Gastroesophageal sphincter (tissue), 4 donors: ENCODE results near the gene RAB19. TPM values are rescaled to one million over a fixed set of nuclear protein-coding genes. Genes with fewer than 3 reads are reported as not detected.

Experiments
- ATAC-seq: fragments of 150-250 bp; one replicate; pipeline ENCODE4 v1.9.1; 2016; ENCODE audit warnings: mild to moderate bottlenecking, moderate library complexity
- H3K27ac ChIP-seq, 4 donors: fragments of 200-600 bp; sonication (generic) in 3 of 4; 1 replicate in 3 of 4; 2 replicates in 1 of 4; pipeline ENCODE4 v1.5.1; 2016 to 2019
- H3K27me3 ChIP-seq: fragments of 200-600 bp; sonication (generic); one replicate; pipeline ENCODE4 v1.5.1; 2019
- H3K36me3 ChIP-seq, 2 donors: fragments of 200-600 bp; sonication (generic); one replicate each; pipeline ENCODE4 v1.5.1; 2019; ENCODE audit warnings: control low read depth in 1 of 2
- H3K4me1 ChIP-seq, 3 donors: fragments of 200-600 bp; sonication (generic); 1 replicate in 2 of 3; 2 replicates in 1 of 3; pipeline ENCODE4 v1.5.1; 2016 to 2019; ENCODE audit warnings: control low read depth in 2 of 3
- H3K4me3 ChIP-seq, 2 donors: fragments of 200-600 bp; sonication (generic); one replicate each; pipeline ENCODE4 v1.5.1; 2019; ENCODE audit warnings: mild to moderate bottlenecking in 1 of 2, moderate library complexity in 1 of 2
- H3K9me3 ChIP-seq, 3 donors: fragments of 200-600 bp; sonication (generic); one replicate each; pipeline ENCODE4 v1.5.1; 2017 to 2019; ENCODE audit warnings: control low read depth in 2 of 3
- EP300 ChIP-seq: sonication (generic); formaldehyde crosslinking; IDR thresholded peaks from one replicate; pipeline ENCODE4 v1.6.1; 2017; ENCODE audit warnings: antibody characterized with exemption, mild to moderate bottlenecking
- POLR2A ChIP-seq, 2 donors: fragments of 450-650 bp; IDR thresholded peaks; one replicate each; pipeline ENCODE4 v1.6.1; 2017; ENCODE audit warnings: antibody characterized with exemption in 2 of 2, mild to moderate bottlenecking in 2 of 2, moderate library complexity in 1 of 2
- POLR2AphosphoS5 ChIP-seq: sonication (generic); formaldehyde crosslinking; IDR thresholded peaks from one replicate; pipeline ENCODE4 v1.6.1; 2017; ENCODE audit warnings: antibody characterized with exemption
- WGBS, 2 donors: methylation state at CpG; one replicate each; pipeline ENCODE4 v1.1.5; 2018; ENCODE audit warnings: low coverage in 1 of 2; 5-methylcytosine and 5-hydroxymethylcytosine counted together
- total RNA-seq, 4 donors: library from RNA; depleted of rRNA; stranded (reverse); fragments of >200 nt; gene quantifications; one replicate each; pipeline ENCODE4 v1.1.0, GENCODE V29; 2016
- TF ChIP-seq, protein P1 (sequence below), 4 experiments: fragments of 200-600 bp in 2 of 4; fragments of 450-650 bp in 2 of 4; sonication (generic) in 1 of 4; IDR thresholded peaks; one replicate each; pipeline ENCODE4 v1.5.1; 2017 to 2019; ENCODE audit warnings: antibody characterized with exemption in 4 of 4, mild to moderate bottlenecking in 2 of 4, moderate library complexity in 2 of 4

The RAB19 gene
- total RNA-seq, 4 donors from 2014 or later: not detected

DNA sequence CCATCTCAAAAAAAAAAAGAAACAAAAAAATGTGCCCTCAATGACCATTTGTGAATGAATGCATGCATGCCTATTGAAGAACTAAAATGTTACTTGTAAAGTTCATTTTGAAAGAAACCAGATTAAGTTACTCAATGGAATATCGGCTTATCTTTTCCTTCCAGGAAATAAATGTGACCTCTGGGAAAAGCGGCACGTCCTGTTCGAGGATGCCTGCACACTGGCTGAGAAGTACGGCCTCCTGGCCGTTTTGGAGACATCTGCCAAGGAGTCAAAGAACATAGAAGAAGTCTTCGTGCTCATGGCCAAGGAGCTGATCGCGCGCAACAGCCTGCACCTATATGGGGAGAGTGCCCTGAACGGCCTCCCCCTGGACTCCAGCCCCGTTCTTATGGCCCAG lies 21.9 kb downstream of the RAB19 start:
- Histone ChIP-seq H3K27ac (no peak overlapping the region), H3K4me3 (no peak overlapping the region), H3K36me3 (no peaks in the 10 kb centered on the region), H3K27me3 (no peaks in the 10 kb centered on the region), H3K9me3 (no peaks in the 10 kb centered on the region), H3K4me1 (no peaks in the 10 kb centered on the region)
- WGBS, 2 donors: 63 to 98% methylated on average over 3 to 7 of the region's 12 CpGs
- TF ChIP-seq POLR2AphosphoS5 (no peak), EP300 (no peak), POLR2A (IDR thresholded peaks at IDR 0.05) (no peak)
- TF ChIP-seq, protein P1, sequence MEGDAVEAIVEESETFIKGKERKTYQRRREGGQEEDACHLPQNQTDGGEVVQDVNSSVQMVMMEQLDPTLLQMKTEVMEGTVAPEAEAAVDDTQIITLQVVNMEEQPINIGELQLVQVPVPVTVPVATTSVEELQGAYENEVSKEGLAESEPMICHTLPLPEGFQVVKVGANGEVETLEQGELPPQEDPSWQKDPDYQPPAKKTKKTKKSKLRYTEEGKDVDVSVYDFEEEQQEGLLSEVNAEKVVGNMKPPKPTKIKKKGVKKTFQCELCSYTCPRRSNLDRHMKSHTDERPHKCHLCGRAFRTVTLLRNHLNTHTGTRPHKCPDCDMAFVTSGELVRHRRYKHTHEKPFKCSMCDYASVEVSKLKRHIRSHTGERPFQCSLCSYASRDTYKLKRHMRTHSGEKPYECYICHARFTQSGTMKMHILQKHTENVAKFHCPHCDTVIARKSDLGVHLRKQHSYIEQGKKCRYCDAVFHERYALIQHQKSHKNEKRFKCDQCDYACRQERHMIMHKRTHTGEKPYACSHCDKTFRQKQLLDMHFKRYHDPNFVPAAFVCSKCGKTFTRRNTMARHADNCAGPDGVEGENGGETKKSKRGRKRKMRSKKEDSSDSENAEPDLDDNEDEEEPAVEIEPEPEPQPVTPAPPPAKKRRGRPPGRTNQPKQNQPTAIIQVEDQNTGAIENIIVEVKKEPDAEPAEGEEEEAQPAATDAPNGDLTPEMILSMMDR (IDR thresholded peaks at IDR 0.05): no peak
- no peak for ATAC-seq

DNA sequence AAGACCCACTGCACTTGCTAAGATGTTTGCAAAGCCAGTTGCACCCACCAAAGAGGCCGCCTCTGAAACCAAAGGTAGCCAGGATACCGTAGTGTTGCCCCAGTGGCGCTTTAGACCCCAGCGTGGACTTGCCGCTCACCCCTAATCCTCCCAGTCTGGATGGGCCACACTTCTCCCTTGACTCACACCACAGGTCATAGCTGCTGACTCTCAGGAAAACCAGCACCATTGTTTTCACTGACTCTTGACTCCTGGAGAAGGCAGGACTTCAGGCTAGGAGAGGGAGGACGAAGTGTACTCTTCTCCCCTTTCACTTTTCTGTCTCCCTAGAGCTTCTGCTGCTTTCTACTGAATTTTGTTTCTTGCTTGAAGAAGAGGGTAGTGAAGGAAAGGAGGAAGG lies 22.3 kb downstream of the RAB19 start:
- Histone ChIP-seq H3K9me3 (no peaks in the 10 kb centered on the region), H3K4me1 (no peaks in the 10 kb centered on the region), H3K27ac (no peak overlapping the region), H3K27me3 (no peaks in the 10 kb centered on the region), H3K4me3 (no peak overlapping the region), H3K36me3 (no peaks in the 10 kb centered on the region)
- 57% methylated on average over 3 of the region's 6 CpGs; no CpG with 5 or more reads in 1 of the 2 donors for WGBS, 2 donors
- TF ChIP-seq POLR2A (IDR thresholded peaks at IDR 0.05) (no peak), POLR2AphosphoS5 (no peak), EP300 (no peak)
- TF ChIP-seq, protein P1 (IDR thresholded peaks at IDR 0.05): no peak
- no peak for ATAC-seq

DNA sequence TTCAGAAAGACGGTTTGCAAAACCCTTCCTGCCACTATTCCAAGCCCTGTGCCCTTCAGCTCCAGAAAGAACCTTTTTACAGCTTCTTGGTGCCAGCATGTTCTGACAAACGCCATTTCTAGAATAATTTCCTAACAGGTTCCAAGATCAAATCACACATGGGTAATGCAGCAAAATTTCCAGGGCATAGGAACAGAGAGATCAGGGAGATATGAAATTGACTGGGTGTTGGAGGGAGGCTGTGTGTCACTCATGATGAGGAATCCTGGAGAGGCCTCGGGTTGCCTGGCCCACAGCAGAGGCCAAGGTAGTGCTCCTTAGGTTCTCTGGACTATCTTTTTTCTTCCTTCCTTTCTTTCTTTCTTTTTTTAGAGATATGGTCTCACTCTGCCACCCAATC lies 29.5 kb downstream of the RAB19 start:
- no peaks in the 10 kb centered on the region for H3K9me3 ChIP-seq
- TF ChIP-seq EP300: no peak
- no peak for TF ChIP-seq POLR2AphosphoS5
- TF ChIP-seq, protein P1 (IDR thresholded peaks at IDR 0.05): no peak
- no peak for TF ChIP-seq POLR2A (IDR thresholded peaks at IDR 0.05)
- H3K27ac ChIP-seq: no peak overlapping the region
- ATAC-seq: no peak
- no peaks in the 10 kb centered on the region for H3K36me3 ChIP-seq
- H3K4me3 ChIP-seq: no peak overlapping the region
- H3K4me1 ChIP-seq: no peaks in the 10 kb centered on the region
- no peaks in the 10 kb centered on the region for H3K27me3 ChIP-seq
- WGBS, 2 donors: 56% methylated on average over 3 of the region's 3 CpGs; no CpG with 5 or more reads in 1 of the 2 donors

DNA sequence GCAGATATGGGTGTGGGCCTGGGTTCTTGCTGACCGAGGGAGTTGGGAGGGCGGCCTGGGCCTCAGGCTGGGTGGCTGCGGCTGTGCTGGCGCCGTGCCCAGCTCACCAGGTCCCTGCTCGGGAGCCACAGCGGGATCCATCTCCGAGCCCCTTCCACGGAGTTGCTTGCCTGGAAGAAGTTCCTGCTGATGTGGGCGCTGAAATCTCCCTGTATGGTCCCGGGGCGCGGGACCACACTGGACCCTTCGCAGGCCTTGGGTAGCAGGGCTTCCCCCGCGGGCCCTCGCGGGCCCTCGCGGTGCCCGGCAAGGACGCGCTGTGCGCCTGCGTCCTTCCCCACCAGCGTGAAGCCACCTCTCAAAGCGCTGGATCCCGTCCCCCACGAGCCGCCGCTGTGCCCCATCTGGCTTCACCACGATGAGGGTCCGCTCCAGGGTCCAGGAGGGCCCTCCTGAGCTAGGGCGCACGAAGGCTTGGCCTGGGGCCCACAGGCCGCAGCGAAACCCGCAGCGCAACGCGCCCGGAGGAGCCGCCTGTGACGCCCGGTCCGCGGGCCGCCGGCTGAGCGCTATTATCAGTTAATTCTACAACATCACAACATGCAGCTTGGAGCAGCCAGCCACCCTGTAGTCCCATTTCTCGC lies 31.5 kb downstream of the RAB19 start:
- H3K4me3 ChIP-seq: peak overlapping the region in 1 of 2 donors; percentile 36
- no peak overlapping the region for H3K27ac ChIP-seq
- ATAC-seq: no peak
- H3K9me3 ChIP-seq: no peaks in the 10 kb centered on the region
- no peaks in the 10 kb centered on the region for H3K27me3 ChIP-seq
- H3K36me3 ChIP-seq: no peaks in the 10 kb centered on the region
- 50% methylated on average over 19 of the region's 51 CpGs; no CpG with 5 or more reads in 1 of the 2 donors for WGBS, 2 donors
- no peaks in the 10 kb centered on the region for H3K4me1 ChIP-seq
- TF ChIP-seq, protein P1 (IDR thresholded peaks at IDR 0.05): no peak
- TF ChIP-seq POLR2AphosphoS5: no peak
- TF ChIP-seq EP300: no peak
- no peak for TF ChIP-seq POLR2A (IDR thresholded peaks at IDR 0.05)

DNA sequence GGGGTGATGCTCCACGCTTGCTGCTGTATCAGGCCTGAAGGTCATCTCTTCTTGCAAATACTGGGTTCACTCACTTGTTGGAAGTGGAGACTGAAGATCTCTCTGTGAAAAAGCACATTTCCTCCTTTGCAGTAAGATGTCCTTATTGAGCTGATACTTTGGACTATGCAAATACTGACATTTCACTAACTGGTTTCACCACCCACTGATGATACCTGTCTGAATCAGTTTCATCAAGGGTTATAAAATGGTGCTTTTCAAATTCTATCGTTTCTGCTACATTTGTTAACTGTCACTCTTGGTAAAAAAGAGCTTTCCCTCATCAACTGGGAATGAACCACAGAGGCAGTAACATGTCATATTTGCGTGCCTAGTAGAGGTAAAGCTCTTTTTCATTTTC lies 35.5 kb downstream of the RAB19 start:
- Histone ChIP-seq H3K4me1 (no peaks in the 10 kb centered on the region), H3K27me3 (no peaks in the 10 kb centered on the region), H3K4me3 (no peak overlapping the region), H3K9me3 (no peaks in the 10 kb centered on the region), H3K27ac (no peak overlapping the region), H3K36me3 (no peaks in the 10 kb centered on the region)
- no peak for ATAC-seq
- TF ChIP-seq POLR2A (IDR thresholded peaks at IDR 0.05): no peak
- TF ChIP-seq EP300: no peak
- no peak for TF ChIP-seq POLR2AphosphoS5
- TF ChIP-seq, protein P1 (IDR thresholded peaks at IDR 0.05): no peak
- WGBS, 2 donors: 72 to 88% methylated on average over 2 of the region's 3 CpGs
